K562 (cell line): ENCODE results near the gene NECTIN3. TPM values are rescaled to one million over a fixed set of nuclear protein-coding genes. Genes with fewer than 3 reads are reported as not detected.

Experiments
- ATAC-seq: fragments of 200-7000 bp; cut with Tn5 transposase; 3 replicates; pipeline ENCODE4 v1.9.1; 2020; ENCODE audit warnings: moderate library complexity
- BruUV-seq: library from RNA; stranded (reverse); fragments of 400-500 nt; replicated peaks from 2 replicates; lab custom pipeline; 2021; lab: Mats Ljungman, UMichigan
- CTCF ChIA-PET: fragments of 300-600 bp; formaldehyde crosslinking; extraction: SDS; loops from one replicate; lab custom pipeline; 2021; ENCODE audit warnings: low intra/inter-chr PET ratio; lab: Yijun Ruan, JAX
- POLR2A ChIA-PET: fragments of 300-600, 350-650 bp; sonication (Branson Sonifier 250); formaldehyde crosslinking; extraction: SDS; loops from one replicate; lab custom pipeline; 2021; ENCODE audit warnings: antibody characterized with exemption, inconsistent platforms; lab: Yijun Ruan, JAX
- DNase-seq, 4 experiments: peaks; one replicate each; pipeline versions ENCODE4 v3.0.0 to v3.0.0-alpha.2; 2011 to 2018; ENCODE audit warnings: low spot score in 3 of 4, mixed read lengths in 3 of 4; ENCODE audit errors: extremely low read depth in 1 of 4
- FAIRE-seq: peaks from 2 replicates; lab custom pipeline; 2011; peaks lifted over from hg19 to GRCh38; lab: Jason Lieb, UNC
- H2AFZ ChIP-seq: 2 replicates; pipeline ENCODE4 v1.6.0; 2011; ENCODE audit warnings: low read depth, low read length, control low read depth, inconsistent platforms
- H3K27ac ChIP-seq: fragments of 200-600 bp; 3 replicates; pipeline ENCODE4 v1.8.0; 2011; ENCODE audit warnings: low read depth, mild to moderate bottlenecking, control low read depth, inconsistent platforms, low read length, moderate library complexity, mixed read lengths; ENCODE audit errors: extremely low read depth
- H3K27me3 ChIP-seq, 2 experiments: fragments of 300-600 bp in 1 of 2; 2 replicates in 1 of 2; 3 replicates in 1 of 2; pipeline versions ENCODE4 v1.6.0 to v1.8.0; 2011; ENCODE audit warnings: inconsistent platforms in 2 of 2, low read length in 2 of 2, mild to moderate bottlenecking in 1 of 2, mixed read lengths in 1 of 2, moderate library complexity in 1 of 2; ENCODE audit not compliant: control insufficient read depth in 2 of 2, insufficient read depth in 2 of 2
- H3K36me3 ChIP-seq: fragments of 300-600 bp; 3 replicates; pipeline ENCODE4 v1.8.0; 2011; ENCODE audit warnings: mild to moderate bottlenecking, low read length, inconsistent platforms; ENCODE audit not compliant: control insufficient read depth, insufficient read depth
- H3K4me1 ChIP-seq, 2 experiments: fragments of 200-600 bp in 1 of 2; replicated peaks in 1 of 2; 2 replicates in 1 of 2; 3 replicates in 1 of 2; pipeline versions ENCODE4 v1.5.1 to v1.8.0; 2011; ENCODE audit warnings: inconsistent platforms in 2 of 2, low read length in 2 of 2, mild to moderate bottlenecking in 1 of 2, mixed read lengths in 1 of 2, moderate library complexity in 1 of 2; ENCODE audit not compliant: control insufficient read depth in 2 of 2, insufficient read depth in 2 of 2
- H3K4me2 ChIP-seq: 2 replicates; pipeline ENCODE4 v1.6.1; 2011; ENCODE audit warnings: low read length, control low read depth, inconsistent platforms, mixed read lengths; ENCODE audit not compliant: insufficient read depth
- H3K4me3 ChIP-seq: fragments of 200-600 bp; sonication (generic), shearing (Covaris generic); 2 replicates; pipeline ENCODE4 v1.5.1; 2016; ENCODE audit warnings: control low read depth, inconsistent platforms
- H3K79me2 ChIP-seq: fragments of 200-600 bp; 3 replicates; pipeline ENCODE4 v1.8.0; 2011; ENCODE audit warnings: low read length, inconsistent platforms; ENCODE audit not compliant: control insufficient read depth, insufficient read depth
- H3K9ac ChIP-seq, 2 experiments: 2 replicates each; pipeline versions ENCODE4 v1.6.0 to v1.6.1; 2011; ENCODE audit warnings: low read depth in 2 of 2, low read length in 2 of 2, control low read depth in 1 of 2, inconsistent platforms in 1 of 2, mild to moderate bottlenecking in 1 of 2, mixed read lengths in 1 of 2; ENCODE audit not compliant: insufficient read depth in 1 of 2
- H3K9me1 ChIP-seq: one replicate; pipeline ENCODE4 v1.6.0; 2011; ENCODE audit warnings: inconsistent platforms, mild to moderate bottlenecking, low read length, moderate library complexity; ENCODE audit not compliant: control insufficient read depth, insufficient read depth
- H3K9me3 ChIP-seq: replicated peaks from 2 replicates; pipeline ENCODE4 v1.5.1; 2011; ENCODE audit warnings: low read depth, low read length, inconsistent platforms; ENCODE audit not compliant: control insufficient read depth, insufficient read depth
- H4K20me1 ChIP-seq: replicated peaks from 2 replicates; pipeline ENCODE4 v1.6.1; 2011; ENCODE audit warnings: low read length, inconsistent platforms, mixed read lengths; ENCODE audit not compliant: control insufficient read depth, insufficient read depth
- BRD9 ChIP-seq: fragments of 450-650 bp; IDR thresholded peaks from 2 replicates; pipeline ENCODE4 v1.6.1; 2018; ENCODE audit warnings: low read depth; ENCODE audit not compliant: partially characterized antibody
- CHD4 ChIP-seq: fragments of 200-600 bp; sonication (generic); IDR thresholded peaks from 3 replicates; pipeline ENCODE4 v1.6.1; 2012; ENCODE audit warnings: low read depth, mild to moderate bottlenecking, mixed read lengths, low read length, inconsistent platforms; ENCODE audit not compliant: insufficient read depth, insufficient replicate concordance, poor library complexity, severe bottlenecking
- DLX4 ChIP-seq: fragments of 250-450 bp; sonication (Bioruptor Pico); IDR thresholded peaks from 2 replicates; pipeline ENCODE4 v1.6.1; 2021; ENCODE audit warnings: mild to moderate bottlenecking
- MAX ChIP-seq: sonication (generic); formaldehyde crosslinking; IDR thresholded peaks from 2 replicates; pipeline ENCODE4 v1.9.0; 2022; ENCODE audit warnings: mild to moderate bottlenecking, missing genetic modification reagents
- PHF8 ChIP-seq: fragments of 200-600 bp; sonication (generic); IDR thresholded peaks from 2 replicates; pipeline ENCODE4 v1.6.1; 2012; ENCODE audit warnings: mixed run types, mild to moderate bottlenecking, inconsistent platforms, low read length, moderate library complexity, borderline replicate concordance
- RBM25 ChIP-seq: fragments of 200-400 bp; formaldehyde crosslinking; IDR thresholded peaks from 2 replicates; pipeline ENCODE4 v1.6.1; 2018; ENCODE audit warnings: low read length, low read depth, moderate library complexity; ENCODE audit not compliant: severe bottlenecking
- TSHZ1 ChIP-seq: fragments of 250-450 bp; sonication (Bioruptor Pico); IDR thresholded peaks from 2 replicates; pipeline ENCODE4 v1.4.0; 2020; ENCODE audit warnings: mild to moderate bottlenecking, moderate library complexity
- USF1 ChIP-seq: sonication (generic); formaldehyde crosslinking; IDR thresholded peaks from 2 replicates; pipeline ENCODE4 v1.9.0; 2022; ENCODE audit warnings: mild to moderate bottlenecking, missing genetic modification reagents
- ZC3H11A ChIP-seq: IDR thresholded peaks from 2 replicates; pipeline ENCODE4 v1.6.1; 2012; ENCODE audit warnings: low read depth, low read length, improper control_type of control experiment
- WGBS: fragments of 100-300 bp; shearing (Covaris generic); methylation state at CpG from one replicate; pipeline ENCODE4 v1.1.6; 2016; ENCODE audit warnings: low coverage, mixed read lengths; ENCODE audit not compliant: insufficient coverage; ENCODE audit errors: missing lambda C conversion rate; 5-methylcytosine and 5-hydroxymethylcytosine counted together
- in situ Hi-C: fragments of 300-500 bp; cut with MboI; formaldehyde crosslinking; loops from 4 replicates; pipeline ENCODE4 v1.15.0; 2018; ENCODE audit warnings: inconsistent platforms, mixed read lengths
- intact Hi-C: fragments of 100-400 bp; cut with micrococcal nuclease; formaldehyde crosslinking; loops from 2 replicates; pipeline ENCODE4 v1.14.2; 2022
- polyA plus RNA-seq, 8 experiments: library from polyadenylated mRNA; depleted of rRNA in 4 of 8; stranded (reverse) in 5 of 8; unstranded in 3 of 8; fragments of >200 nt; fragmentation: Nextera tagmentation in 2 of 8; fragmentation: Illumina TruSeq in 1 of 8; extraction: Ambion mirVana in 2 of 8; extraction: Trizol in 1 of 8; gene quantifications; 2 replicates each; pipeline versions ENCODE4 v1.2.1 to v1.2.3, GENCODE V29; 2011 to 2014; ENCODE audit warnings: inconsistent platforms in 1 of 8, missing spikeins in 1 of 8
- total RNA-seq, 7 experiments: library from RNA; depleted of rRNA in 6 of 7; stranded (reverse); fragments of >200 nt in 6 of 7; fragmentation: Illumina TruSeq in 2 of 7; extraction: Trizol in 2 of 7; gene quantifications; 2 replicates each; pipeline versions ENCODE4 v1.2.1 to v1.2.3, GENCODE V29; 2011 to 2021; ENCODE audit warnings: low replicate concordance in 1 of 7
- TF ChIP-seq, protein P1 (sequence below): fragments of 450-650 bp; IDR thresholded peaks from 2 replicates; pipeline ENCODE4 v1.6.1; 2016; ENCODE audit warnings: low read depth, mild to moderate bottlenecking, moderate library complexity

NECTIN3 gene
- total and polyA plus RNA-seq, 9 of the 15 experiments (the other 6 are each of a cell fraction or from before 2014, with no cell fraction given): 0.16 TPM; not detected in 8

- in situ Hi-C loops: no loop called here
Measured at GRCh38 chr3:111027868-111028267, 43.7 kb upstream of the NECTIN3 start.

GRCh38 chr3:111031538-111031937 is 40.1 kb upstream of the NECTIN3 start:
- H3K79me2 ChIP-seq: no peaks in the 10 kb centered on the region
- ChIA-PET POLR2A (no interaction called here), CTCF (no interaction called here)
- WGBS: 0% methylated on average over 2 of the region's 2 CpGs
- H3K27me3 ChIP-seq: no peaks in the 10 kb centered on the region
- H3K4me2 ChIP-seq: no peak overlapping the region
- no peaks in the 10 kb centered on the region for H3K9me3 ChIP-seq
- H3K27ac ChIP-seq: no peak overlapping the region
- no peaks in the 10 kb centered on the region for H3K36me3 ChIP-seq
- H3K4me3 ChIP-seq: no peak overlapping the region
- intact Hi-C loops: no loop called here
- no TSS peak for BruUV-seq
- no peak for ATAC-seq
- DNase-seq: no peak
- no peaks in the 10 kb centered on the region for H3K4me1 ChIP-seq
- FAIRE-seq: no peak
- in situ Hi-C loops: no loop called here
- no peak overlapping the region for H3K9ac ChIP-seq
- H2AFZ ChIP-seq: no peak overlapping the region
- H4K20me1 ChIP-seq: no peaks in the 10 kb centered on the region
- no peaks in the 10 kb centered on the region for H3K9me1 ChIP-seq
- TF ChIP-seq TSHZ1 (CRISPR knock-in tag): no peak
- no peak for TF ChIP-seq DLX4 (CRISPR knock-in tag)
- no peak for TF ChIP-seq RBM25
- TF ChIP-seq BRD9: no peak
- TF ChIP-seq, protein P1, sequence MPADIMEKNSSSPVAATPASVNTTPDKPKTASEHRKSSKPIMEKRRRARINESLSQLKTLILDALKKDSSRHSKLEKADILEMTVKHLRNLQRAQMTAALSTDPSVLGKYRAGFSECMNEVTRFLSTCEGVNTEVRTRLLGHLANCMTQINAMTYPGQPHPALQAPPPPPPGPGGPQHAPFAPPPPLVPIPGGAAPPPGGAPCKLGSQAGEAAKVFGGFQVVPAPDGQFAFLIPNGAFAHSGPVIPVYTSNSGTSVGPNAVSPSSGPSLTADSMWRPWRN: no peak
- no peak for TF ChIP-seq USF1
- no peak for TF ChIP-seq ZC3H11A
- TF ChIP-seq MAX (CRISPR knock-in tag): no peak

More at GRCh38 chr3:111027868-111028267, 43.7 kb upstream of the NECTIN3 start:
- no peaks in the 10 kb centered on the region for H3K9me3 ChIP-seq
- POLR2A ChIA-PET: interaction anchor here (0.6 kb wide), 1 partner anchor 170 kb away, joined by 3 read pairs; no protein-coding TSS in a partner anchor
- DNase-seq: no peak
- no peaks in the 10 kb centered on the region for H3K9me1 ChIP-seq
- BruUV-seq: no TSS peak
- H3K4me3 ChIP-seq: no peak overlapping the region
- H3K36me3 ChIP-seq: no peaks in the 10 kb centered on the region
- H2AFZ ChIP-seq: no peak overlapping the region
- no peak overlapping the region for H3K4me2 ChIP-seq
- intact Hi-C loops: no loop called here
- no peak for ATAC-seq
- no peaks in the 10 kb centered on the region for H3K27me3 ChIP-seq
- H3K79me2 ChIP-seq: no peaks in the 10 kb centered on the region
- TF ChIP-seq CHD4 (no peak), PHF8 (no peak)
- no peak overlapping the region for H3K27ac ChIP-seq
- no peak overlapping the region for H3K9ac ChIP-seq
- WGBS: 0% methylated on average over 1 of the region's 1 CpG
- H3K4me1 ChIP-seq: no peaks in the 10 kb centered on the region
- H4K20me1 ChIP-seq: no peaks in the 10 kb centered on the region
- CTCF ChIA-PET: no interaction called here
- no peak for FAIRE-seq
